H1 (cell line): ENCODE data around the gene ADAM23. TPM values are rescaled to one million over a fixed set of nuclear protein-coding genes. Genes with fewer than 3 reads are reported as not detected.
A peak's percentile ranks its signal among the peaks of the same experiment; 100 is the strongest.

Source experiments
- CTCF ChIA-PET: fragments of 300-600 bp; sonication (Branson Sonifier 250); formaldehyde crosslinking; loops from one replicate; lab custom pipeline; 2021; ENCODE audit not compliant: partially characterized antibody; lab: Charles Lee
- POLR2A ChIA-PET: fragments of 300-600 bp; sonication (Branson Sonifier 250); formaldehyde crosslinking; loops from one replicate; lab custom pipeline; 2021; ENCODE audit warnings: inconsistent platforms; ENCODE audit not compliant: partially characterized antibody; lab: Charles Lee
- DNase-seq, 2 experiments: peaks; one replicate each; pipeline versions ENCODE4 v3.0.0 to v3.0.0-alpha.2; 2010 to 2022; ENCODE audit warnings: low spot score in 2 of 2, low read depth in 1 of 2, mixed read lengths in 1 of 2
- FAIRE-seq: peaks from 2 replicates; lab custom pipeline; 2011; peaks lifted over from hg19 to GRCh38; lab: Jason Lieb, UNC
- H2AFZ ChIP-seq: 2 replicates; pipeline ENCODE4 v1.8.1; 2012; ENCODE audit warnings: low read length, inconsistent platforms
- H2AK5ac ChIP-seq: 2 replicates; pipeline ENCODE4 v1.6.1; 2013; ENCODE audit warnings: low read depth, low read length
- H2BK120ac ChIP-seq: replicated peaks from 2 replicates; pipeline ENCODE3; 2013; ENCODE audit warnings: low read depth, low read length, inconsistent platforms
- H2BK12ac ChIP-seq: 2 replicates; pipeline ENCODE4 v1.6.1; 2013; ENCODE audit warnings: low read depth, low read length
- H2BK15ac ChIP-seq: 2 replicates; pipeline ENCODE4 v1.6.1; 2013; ENCODE audit warnings: low read length
- H2BK20ac ChIP-seq: 2 replicates; pipeline ENCODE4 v1.6.1; 2013; ENCODE audit warnings: low read length
- H2BK5ac ChIP-seq: 2 replicates; pipeline ENCODE4 v1.6.1; 2013; ENCODE audit warnings: low read depth, low read length
- H3K14ac ChIP-seq: 2 replicates; pipeline ENCODE4 v1.6.1; 2013; ENCODE audit warnings: inconsistent platforms; ENCODE audit not compliant: insufficient read length
- H3K18ac ChIP-seq: 2 replicates; pipeline ENCODE4 v1.6.1; 2013; ENCODE audit warnings: low read length; ENCODE audit errors: extremely low read depth
- H3K23ac ChIP-seq: 2 replicates; pipeline ENCODE4 v1.6.1; 2013; ENCODE audit warnings: inconsistent platforms; ENCODE audit not compliant: insufficient read length
- H3K23me2 ChIP-seq: 2 replicates; pipeline ENCODE4 v1.6.1; 2013; ENCODE audit warnings: low read depth, low read length
- H3K27ac ChIP-seq: 2 replicates; pipeline ENCODE4 v1.6.1; 2011; ENCODE audit warnings: low read depth, low read length, inconsistent platforms
- H3K27me3 ChIP-seq, 4 experiments: replicated peaks in 1 of 4; 1 replicate in 1 of 4; 2 replicates in 3 of 4; pipeline versions ENCODE4 v1.6.1 to v1.8.1; 2011 to 2013; ENCODE audit warnings: low read length in 3 of 4, mild to moderate bottlenecking in 3 of 4, inconsistent platforms in 2 of 4, mixed read lengths in 2 of 4, moderate library complexity in 1 of 4; ENCODE audit not compliant: control insufficient read depth in 3 of 4, insufficient read depth in 3 of 4; ENCODE audit errors: extremely low read depth in 1 of 4
- H3K36me3 ChIP-seq, 4 experiments: 2 replicates each; pipeline versions ENCODE4 v1.6.1 to v1.8.1; 2011 to 2013; ENCODE audit warnings: mild to moderate bottlenecking in 4 of 4, low read length in 3 of 4, moderate library complexity in 2 of 4, control low read depth in 1 of 4, inconsistent platforms in 1 of 4; ENCODE audit not compliant: insufficient read depth in 4 of 4, control insufficient read depth in 2 of 4
- H3K4ac ChIP-seq: replicated peaks from 2 replicates; pipeline ENCODE3; 2013; ENCODE audit warnings: low read length, low read depth, mixed read lengths, inconsistent platforms; ENCODE audit not compliant: insufficient read length
- H3K4me1 ChIP-seq, 4 experiments: replicated peaks in 1 of 4; 1 replicate in 1 of 4; 2 replicates in 3 of 4; pipeline versions ENCODE4 v1.6.1 to v1.8.1; 2011 to 2013; ENCODE audit warnings: low read length in 3 of 4, inconsistent platforms in 2 of 4, mixed read lengths in 1 of 4; ENCODE audit not compliant: insufficient read depth in 4 of 4, control insufficient read depth in 3 of 4
- H3K4me2 ChIP-seq, 2 experiments: 2 replicates each; pipeline versions ENCODE4 v1.6.1 to v1.8.1; 2011 to 2013; ENCODE audit warnings: low read depth in 2 of 2, low read length in 2 of 2, control low read depth in 1 of 2, inconsistent platforms in 1 of 2, mild to moderate bottlenecking in 1 of 2; ENCODE audit not compliant: insufficient read depth in 1 of 2
- H3K4me3 ChIP-seq, 4 experiments: fragments of 200-600, 300-600 bp in 1 of 4; sonication (generic), shearing (Covaris generic), sonication (Bioruptor Twin) in 1 of 4; 2 replicates each; pipeline versions ENCODE4 v1.5.1 to v1.8.1; 2011 to 2016; ENCODE audit warnings: low read length in 4 of 4, low read depth in 3 of 4, control low read depth in 2 of 4, inconsistent platforms in 2 of 4, mild to moderate bottlenecking in 2 of 4, mixed read lengths in 1 of 4, moderate library complexity in 1 of 4; ENCODE audit not compliant: insufficient read depth in 2 of 4; ENCODE audit errors: extremely low read depth in 1 of 4
- H3K56ac ChIP-seq: replicated peaks from 2 replicates; pipeline ENCODE3; 2013; ENCODE audit warnings: low read depth, mild to moderate bottlenecking, mixed read lengths, low read length, inconsistent platforms; ENCODE audit not compliant: insufficient read length
- H3K79me1 ChIP-seq: 2 replicates; pipeline ENCODE4 v1.6.1; 2013; ENCODE audit warnings: low read depth, low read length, control low read depth
- H3K79me2 ChIP-seq, 2 experiments: 2 replicates each; pipeline versions ENCODE4 v1.6.1 to v1.8.1; 2012 to 2013; ENCODE audit warnings: low read length in 2 of 2, mild to moderate bottlenecking in 2 of 2, inconsistent platforms in 1 of 2; ENCODE audit not compliant: insufficient read depth in 2 of 2, control insufficient read depth in 1 of 2
- H3K9ac ChIP-seq, 4 experiments: replicated peaks in 1 of 4; 1 replicate in 1 of 4; 2 replicates in 3 of 4; pipeline versions ENCODE4 v1.6.1 to v1.8.1; 2011 to 2013; ENCODE audit warnings: low read depth in 3 of 4, low read length in 3 of 4, control low read depth in 2 of 4, mild to moderate bottlenecking in 2 of 4, moderate library complexity in 2 of 4, inconsistent platforms in 1 of 4; ENCODE audit errors: extremely low read depth in 1 of 4
- H3K9me3 ChIP-seq, 2 experiments: 2 replicates each; pipeline versions ENCODE4 v1.6.1 to v1.8.1; 2012 to 2013; ENCODE audit warnings: mild to moderate bottlenecking in 2 of 2, moderate library complexity in 2 of 2, control low read depth in 1 of 2, inconsistent platforms in 1 of 2, low read depth in 1 of 2, low read length in 1 of 2, mixed read lengths in 1 of 2; ENCODE audit not compliant: insufficient read depth in 2 of 2
- H4K20me1 ChIP-seq, 2 experiments: replicated peaks in 1 of 2; 2 replicates each; pipeline versions ENCODE3 to v1.8.1; 2011 to 2013; ENCODE audit warnings: inconsistent platforms in 2 of 2, low read length in 2 of 2, mild to moderate bottlenecking in 1 of 2; ENCODE audit not compliant: insufficient read depth in 2 of 2, control insufficient read depth in 1 of 2
- H4K5ac ChIP-seq: 2 replicates; pipeline ENCODE4 v1.6.1; 2013; ENCODE audit warnings: low read length, low read depth, mixed read lengths, inconsistent platforms; ENCODE audit not compliant: insufficient read length
- H4K8ac ChIP-seq: 2 replicates; pipeline ENCODE4 v1.8.0; 2013; ENCODE audit warnings: mild to moderate bottlenecking, moderate library complexity, low read length, inconsistent platforms; ENCODE audit not compliant: insufficient read depth; ENCODE audit errors: extremely low read depth
- H4K91ac ChIP-seq: replicated peaks from 2 replicates; pipeline ENCODE3; 2013; ENCODE audit warnings: low read length, mixed read lengths, inconsistent platforms; ENCODE audit not compliant: insufficient read length
- ASH2L ChIP-seq: fragments of 200-600, 300-600 bp; sonication (generic); IDR thresholded peaks from one replicate; pipeline ENCODE4 v1.7.1; 2017; ENCODE audit warnings: low read length
- BACH1 ChIP-seq: IDR thresholded peaks from 2 replicates; pipeline ENCODE4 v1.6.1; 2012; ENCODE audit warnings: low read length, improper control_type of control experiment
- CEBPB ChIP-seq: IDR thresholded peaks from 2 replicates; pipeline ENCODE4 v1.6.1; 2012; ENCODE audit warnings: low read depth, low read length
- CREB1 ChIP-seq: IDR thresholded peaks from 2 replicates; pipeline ENCODE4 v1.6.1; 2012; ENCODE audit warnings: inconsistent platforms
- FOSL1 ChIP-seq: IDR thresholded peaks from 2 replicates; pipeline ENCODE4 v1.6.1; 2011; ENCODE audit warnings: mild to moderate bottlenecking, low read depth, low read length, moderate library complexity; ENCODE audit not compliant: insufficient read depth
- JUND ChIP-seq: IDR thresholded peaks from 2 replicates; pipeline ENCODE4 v1.6.1; 2011; ENCODE audit warnings: mild to moderate bottlenecking, improper control_type of control experiment, low read length
- KDM1A ChIP-seq: fragments of 200-600, 300-600 bp; sonication (generic); IDR thresholded peaks from 2 replicates; pipeline ENCODE4 v1.7.1; 2016; ENCODE audit warnings: mild to moderate bottlenecking, low read length, borderline replicate concordance
- KDM5A ChIP-seq: fragments of 200-600 bp; IDR thresholded peaks from 2 replicates; pipeline ENCODE4 v1.7.1; 2012; ENCODE audit warnings: mild to moderate bottlenecking, low read length, inconsistent platforms, mixed read lengths
- MAX ChIP-seq: IDR thresholded peaks from 2 replicates; pipeline ENCODE4 v1.6.1; 2012; ENCODE audit warnings: inconsistent platforms
- SIX5 ChIP-seq: IDR thresholded peaks from 2 replicates; pipeline ENCODE4 v1.6.1; 2011; ENCODE audit warnings: mild to moderate bottlenecking, low read depth, low read length
- SP4 ChIP-seq: IDR thresholded peaks from 2 replicates; pipeline ENCODE4 v1.6.1; 2012; ENCODE audit warnings: low read length, inconsistent platforms
- SUZ12 ChIP-seq: fragments of 200-600 bp; sonication (generic); IDR thresholded peaks from 2 replicates; pipeline ENCODE4 v1.6.1; 2012; ENCODE audit warnings: mild to moderate bottlenecking, inconsistent platforms, low read length, moderate library complexity, mixed read lengths
- TAF7 ChIP-seq: optimal IDR thresholded peaks from 2 replicates; pipeline ENCODE3; 2011; ENCODE audit warnings: low read depth, mild to moderate bottlenecking, inconsistent platforms, low read length, moderate library complexity, borderline replicate concordance
- ZNF274 ChIP-seq: IDR thresholded peaks from 2 replicates; pipeline ENCODE4 v1.7.0; 2012; ENCODE audit warnings: low read length, borderline replicate concordance; ENCODE audit errors: extremely low read depth
- WGBS, 2 experiments: shearing (Covaris generic) in 1 of 2; methylation state at CpG; one replicate each; pipeline versions ENCODE4 v1.1.6 to v1.1.7; 2013 to 2015; ENCODE audit warnings: low lambda C conversion rate in 2 of 2, mixed read lengths in 2 of 2, inconsistent platforms in 1 of 2, low coverage in 1 of 2, missing lambda C conversion rate in 1 of 2; ENCODE audit not compliant: insufficient replicate concordance in 2 of 2, insufficient coverage in 1 of 2, insufficient read length in 1 of 2; ENCODE audit errors: extremely low coverage in 1 of 2, missing lambda C conversion rate in 1 of 2; 5-methylcytosine and 5-hydroxymethylcytosine counted together
- polyA plus RNA-seq, 7 experiments: library from polyadenylated mRNA; depleted of rRNA in 3 of 7; stranded (reverse) in 5 of 7; unstranded in 2 of 7; fragments of >200 nt in 5 of 7; fragments of 200-250 nt in 2 of 7; gene quantifications; 1 replicate in 5 of 7; 2 replicates in 1 of 7; 4 replicates in 1 of 7; pipeline versions ENCODE4 v1.2.1 to v1.2.3, GENCODE V29; 2011 to 2013; ENCODE audit warnings: missing spikeins in 2 of 7, mixed read lengths in 2 of 7
- total RNA-seq: library from RNA; stranded (reverse); fragmentation: NEBNext Ultra II Directional; extraction: Animal tissue kit (Norgen Biotek cat#: 25700); gene quantifications from 2 replicates; pipeline ENCODE4 v1.2.1, GENCODE V29; 2021
- TF ChIP-seq, protein P1 (sequence below): IDR thresholded peaks from 2 replicates; pipeline ENCODE4 v1.6.1; 2012; ENCODE audit warnings: inconsistent platforms

ADAM23 gene
- total and polyA plus RNA-seq, 2 of the 8 experiments (the other 6 are each of a cell fraction or from before 2014, with no cell fraction given): 9.9 to 20.8 TPM

GRCh38 chr2:206488623-206489022, 45.3 kb downstream of the ADAM23 start:
- Histone ChIP-seq H2BK20ac (no peak overlapping the region), H3K14ac (no peak overlapping the region), H3K4me2 (no peak overlapping the region), H4K91ac (no peak overlapping the region), H3K79me1 (no peaks in the 10 kb centered on the region), H3K36me3 (no peaks in the 10 kb centered on the region; a peak in 3 of 8 replicates), H3K27ac (no peak overlapping the region), H3K56ac (no peak overlapping the region), H2BK120ac (no peak overlapping the region), H3K9ac (no peak overlapping the region), H3K18ac (no peak overlapping the region), H4K20me1 (no peaks in the 10 kb centered on the region), H2BK15ac (no peak overlapping the region), H2BK5ac (no peak overlapping the region), H2BK12ac (no peak overlapping the region), H2AFZ (no peak overlapping the region), H3K23me2 (no peaks in the 10 kb centered on the region; the same call in 1 of the 2 replicates), H4K8ac (peak overlapping the region; percentile 72; the same call in 1 of the 2 replicates), H3K79me2 (no peaks in the 10 kb centered on the region), H2AK5ac (no peak overlapping the region), H3K4me3 (no peak overlapping the region), H4K5ac (no peak overlapping the region), H3K4ac (no peak overlapping the region), H3K23ac (no peak overlapping the region), H3K4me1 (no peaks in the 10 kb centered on the region), H3K9me3 (peaks cover 0 to 7% of the 10 kb centered on the region in 2 experiments; a peak in 2 of 4 replicates), H3K27me3 (0 out of 7 replicates have a peak, but pooled peaks cover 0 to 2% (median 0%) of the 10 kb centered on the region in 4 experiments)
- 100% methylated on average over 1 of the region's 1 CpG; no CpG with 5 or more reads in 1 of the 2 experiments for WGBS, 2 experiments
- ChIA-PET CTCF (interaction anchor here (0.5 to 1.6 kb wide), 4 partner anchors 19 to 71 kb away, joined by 3 to 7 read pairs (median 4); no protein-coding TSS in a partner anchor), POLR2A (interaction anchor here (0.7 kb wide), 1 partner anchor 42 kb away, joined by 3 read pairs; no protein-coding TSS in a partner anchor)
- DNase-seq: no peak
- FAIRE-seq: no peak
- TF ChIP-seq SP4 (no peak), BACH1 (no peak), SIX5 (no peak), TAF7 (no peak), FOSL1 (no peak), KDM1A (no peak), KDM5A (no peak), ASH2L (no peak), JUND (no peak), ZNF274 (no peak), CEBPB (no peak), SUZ12 (no peak), MAX (no peak), CREB1 (no peak)
- TF ChIP-seq, protein P1, sequence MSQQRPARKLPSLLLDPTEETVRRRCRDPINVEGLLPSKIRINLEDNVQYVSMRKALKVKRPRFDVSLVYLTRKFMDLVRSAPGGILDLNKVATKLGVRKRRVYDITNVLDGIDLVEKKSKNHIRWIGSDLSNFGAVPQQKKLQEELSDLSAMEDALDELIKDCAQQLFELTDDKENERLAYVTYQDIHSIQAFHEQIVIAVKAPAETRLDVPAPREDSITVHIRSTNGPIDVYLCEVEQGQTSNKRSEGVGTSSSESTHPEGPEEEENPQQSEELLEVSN: no peak
